HG02759 (cell line): Measurements from ENCODE around the gene KRTAP19-3.
"Not testable (repeated sequence)": the region's sequence is repeated elsewhere in the genome, so short reads cannot be mapped to it uniquely, and the experiment has no call there.

Experiments
- ATAC-seq: cut with Tn5 transposase; IDR thresholded peaks from one replicate; pipeline ENCODE4 v1.9.1; 2021; ENCODE audit warnings: mild to moderate bottlenecking, moderate library complexity; ENCODE audit not compliant: unreplicated experiment

KRTAP19-3 gene

GRCh38 chr21:30491963-30492428 lies at the start of gene KRTAP19-3:
Gene KRTAP19-3 (minus strand): TSS chr21:30492013. CDS start chr21:30491957, 56 bp downstream.
- no peak for ATAC-seq

GRCh38 chr21:30518876-30519275 lies 27.1 kb upstream of the KRTAP19-3 start:
- no peak for ATAC-seq

- ATAC-seq = no peak
Observed at GRCh38 chr21:30515681-30516080, 23.9 kb upstream of the KRTAP19-3 start.

- not testable (repeated sequence) for ATAC-seq
Observed at GRCh38 chr21:30505621-30506205, 13.9 kb upstream of the KRTAP19-3 start.

- ATAC-seq = no peak
Observed at GRCh38 chr21:30502041-30502440, 10.2 kb upstream of the KRTAP19-3 start, which contains the start of gene KRTAP19-5. Gene KRTAP19-5 (minus strand): TSS chr21:30502141. CDS start chr21:30502090, 51 bp downstream.

- no peak for ATAC-seq
Observed at GRCh38 chr21:30497065-30497464, 5.3 kb upstream of the KRTAP19-3 start, which contains the start of gene KRTAP19-4. Gene KRTAP19-4 (minus strand): TSS chr21:30497165. CDS start chr21:30497110, 55 bp downstream.

GRCh38 chr21:30487336-30487735 lies 4.5 kb downstream of the KRTAP19-3 start, which contains the start of gene KRTAP19-2:
Gene KRTAP19-2 (minus strand): TSS chr21:30487436. CDS start chr21:30487348, 88 bp downstream.
- ATAC-seq = no peak

- ATAC-seq = no peak
Observed at GRCh38 chr21:30486180-30486579, 5.6 kb downstream of the KRTAP19-3 start.

GRCh38 chr21:30482130-30482529 lies 9.7 kb downstream of the KRTAP19-3 start:
- no peak for ATAC-seq

- no peak for ATAC-seq
Observed at GRCh38 chr21:30480145-30480544, 11.7 kb downstream of the KRTAP19-3 start, which contains the start of gene KRTAP19-1. Gene KRTAP19-1 (minus strand): TSS chr21:30480367. CDS start chr21:30480317, 50 bp downstream.

GRCh38 chr21:30479259-30479658 lies 12.6 kb downstream of the KRTAP19-3 start:
- ATAC-seq = no peak

- ATAC-seq = no peak
Observed at GRCh38 chr21:30478004-30478403, 13.8 kb downstream of the KRTAP19-3 start.

- ATAC-seq = no peak
Observed at GRCh38 chr21:30468900-30469714, 22.7 kb downstream of the KRTAP19-3 start.

- ATAC-seq = no peak
Observed at GRCh38 chr21:30463713-30464112, 28.1 kb downstream of the KRTAP19-3 start.

GRCh38 chr21:30448514-30448913 lies 43.3 kb downstream of the KRTAP19-3 start:
- ATAC-seq = no peak

- no peak for ATAC-seq
Observed at GRCh38 chr21:30447056-30447455, 44.8 kb downstream of the KRTAP19-3 start.

- ATAC-seq = no peak
Observed at GRCh38 chr21:30444204-30444603, 47.6 kb downstream of the KRTAP19-3 start.

- ATAC-seq = no peak
Observed at GRCh38 chr21:30443226-30443625, 48.6 kb downstream of the KRTAP19-3 start.
